Suprapubic skin (tissue), 3 donors: ENCODE measurements around the gene UGGT1.

Source experiments
- POLR2AphosphoS5 ChIP-seq, 3 donors: sonication (generic); formaldehyde crosslinking; IDR thresholded peaks; one replicate each; pipeline ENCODE4 v1.6.1; 2017; ENCODE audit warnings: antibody characterized with exemption in 3 of 3
- TF ChIP-seq, protein P1 (sequence below), 2 donors: fragments of 200-600 bp in 1 of 2; fragments of 450-650 bp in 1 of 2; sonication (generic) in 1 of 2; IDR thresholded peaks; one replicate each; pipeline ENCODE4 v1.5.1; 2016 to 2019; ENCODE audit warnings: antibody characterized with exemption in 2 of 2, mild to moderate bottlenecking in 1 of 2, moderate library complexity in 1 of 2

DNA sequence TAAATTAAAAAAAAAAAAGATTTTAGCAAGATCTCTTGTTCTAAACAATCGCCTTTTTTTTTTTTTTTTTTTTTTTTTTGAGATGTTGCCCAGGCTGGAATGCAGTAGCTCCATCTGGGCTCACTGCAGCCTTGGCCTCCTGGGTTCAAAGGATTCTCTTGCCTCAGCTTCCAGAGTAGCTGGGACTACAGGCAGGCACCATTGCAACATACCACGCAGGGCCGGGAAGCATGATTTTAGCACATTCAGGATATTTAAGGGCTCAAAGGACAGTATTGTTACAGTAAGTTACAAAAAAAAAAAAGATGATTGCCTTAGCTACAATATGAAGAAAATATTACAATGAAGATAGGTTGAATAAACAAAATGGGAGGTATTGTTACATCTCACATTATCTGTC is 33.7 kb upstream of the UGGT1 start:
- no peak for TF ChIP-seq POLR2AphosphoS5 (IDR thresholded peaks at IDR 0.05)
- TF ChIP-seq, protein P1, sequence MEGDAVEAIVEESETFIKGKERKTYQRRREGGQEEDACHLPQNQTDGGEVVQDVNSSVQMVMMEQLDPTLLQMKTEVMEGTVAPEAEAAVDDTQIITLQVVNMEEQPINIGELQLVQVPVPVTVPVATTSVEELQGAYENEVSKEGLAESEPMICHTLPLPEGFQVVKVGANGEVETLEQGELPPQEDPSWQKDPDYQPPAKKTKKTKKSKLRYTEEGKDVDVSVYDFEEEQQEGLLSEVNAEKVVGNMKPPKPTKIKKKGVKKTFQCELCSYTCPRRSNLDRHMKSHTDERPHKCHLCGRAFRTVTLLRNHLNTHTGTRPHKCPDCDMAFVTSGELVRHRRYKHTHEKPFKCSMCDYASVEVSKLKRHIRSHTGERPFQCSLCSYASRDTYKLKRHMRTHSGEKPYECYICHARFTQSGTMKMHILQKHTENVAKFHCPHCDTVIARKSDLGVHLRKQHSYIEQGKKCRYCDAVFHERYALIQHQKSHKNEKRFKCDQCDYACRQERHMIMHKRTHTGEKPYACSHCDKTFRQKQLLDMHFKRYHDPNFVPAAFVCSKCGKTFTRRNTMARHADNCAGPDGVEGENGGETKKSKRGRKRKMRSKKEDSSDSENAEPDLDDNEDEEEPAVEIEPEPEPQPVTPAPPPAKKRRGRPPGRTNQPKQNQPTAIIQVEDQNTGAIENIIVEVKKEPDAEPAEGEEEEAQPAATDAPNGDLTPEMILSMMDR (IDR thresholded peaks at IDR 0.05), result no peak
